HTERT RPE-1 (cell line): ENCODE data around the gene TNFRSF1A.

Experiments
- in situ Hi-C: fragments of 300-500 bp; cut with MboI; formaldehyde crosslinking; loops from 4 replicates; pipeline ENCODE4 v1.14.3; 2020; ENCODE audit warnings: low sequenced_read_pairs

Gene TNFRSF1A

DNA sequence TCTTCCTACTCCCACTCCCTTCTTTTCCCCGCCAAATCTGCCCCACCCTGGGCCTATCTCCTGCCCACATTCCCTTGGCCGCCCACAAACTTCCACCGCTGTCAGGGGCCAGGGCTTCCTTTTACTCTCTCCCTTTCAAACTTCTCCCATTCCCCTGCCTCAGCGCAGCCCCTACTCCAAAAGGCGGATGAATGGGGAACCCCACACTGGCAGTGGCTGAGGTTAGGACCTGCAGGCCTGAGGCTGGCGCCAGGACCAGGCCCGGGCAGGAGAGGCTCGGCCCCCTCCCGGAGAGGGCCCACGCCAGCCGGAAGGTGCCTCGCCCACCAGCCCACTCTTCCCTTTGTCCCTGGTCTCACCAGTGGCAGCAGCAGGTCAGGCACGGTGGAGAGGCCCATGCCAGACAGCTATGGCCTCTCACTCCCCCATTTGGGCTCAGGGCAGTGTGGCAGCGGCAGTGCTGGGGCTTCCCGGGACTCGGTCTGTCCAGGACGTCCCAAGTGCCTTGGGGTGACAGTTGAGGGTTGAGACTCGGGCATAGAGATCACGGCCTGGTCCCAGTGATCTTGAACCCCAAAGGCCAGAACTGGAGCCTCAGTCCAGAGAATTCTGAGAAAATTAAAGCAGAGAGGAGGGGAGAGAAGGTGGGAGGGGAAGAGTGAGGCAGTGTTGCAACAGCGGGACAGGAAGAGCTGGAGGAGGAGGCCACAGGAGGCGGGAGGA lies at the start of gene TNFRSF1A:
TSS of gene TNFRSF1A (minus strand) at position 660 of the 723 bp plus-strand sequence. CDS start at position 398, 262 bp downstream.
- in situ Hi-C loops: no loop called here

DNA sequence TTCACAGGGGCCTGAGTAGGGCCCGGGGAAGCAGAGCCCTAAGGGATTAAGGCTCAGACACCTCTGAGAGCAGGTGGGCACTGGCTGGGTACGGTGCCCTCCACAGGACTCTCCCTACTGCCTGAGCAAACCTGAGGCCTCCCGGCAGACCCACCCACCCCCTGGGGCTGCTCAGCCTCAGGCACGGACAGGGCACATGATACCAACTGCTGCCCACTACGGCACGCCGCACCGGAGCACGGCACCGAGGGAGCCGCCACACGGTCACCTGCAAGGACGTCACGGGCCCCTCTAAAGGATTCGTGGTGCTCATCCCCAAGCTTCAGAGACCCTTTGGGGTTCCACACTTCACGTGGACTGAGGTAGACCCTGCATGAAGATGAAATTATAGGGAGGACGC lies 49.1 kb upstream of the TNFRSF1A start:
- in situ Hi-C loops: no loop called here

- in situ Hi-C loops: no loop called here
These were observed 48.4 kb upstream of the TNFRSF1A start for GRCh38 chr12:6390084-6390799.

GRCh38 chr12:6387541-6387940 lies 45.7 kb upstream of the TNFRSF1A start:
- in situ Hi-C loops: no loop called here

DNA sequence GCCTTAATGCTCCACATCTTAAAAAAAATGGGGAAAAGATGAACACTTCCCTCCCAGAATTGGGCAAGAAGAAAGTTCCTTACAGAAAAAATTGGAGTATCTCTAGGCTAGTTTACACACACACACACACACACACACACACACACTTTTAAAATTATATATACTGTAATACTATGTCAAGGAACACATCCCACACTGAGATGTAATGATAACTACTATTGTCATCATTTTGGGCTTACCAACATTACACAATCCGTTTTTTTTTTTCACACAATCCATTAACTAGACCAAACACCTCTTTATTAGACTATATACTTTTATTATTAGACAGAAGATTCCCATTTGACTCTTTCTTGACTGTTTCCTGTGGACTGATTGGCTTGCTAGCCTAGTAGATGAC lies 44.6 kb upstream of the TNFRSF1A start:
- in situ Hi-C loops: no loop called here

GRCh38 chr12:6386038-6386437 lies 44.2 kb upstream of the TNFRSF1A start:
- in situ Hi-C loops: no loop called here

GRCh38 chr12:6384499-6385436 lies 42.9 kb upstream of the TNFRSF1A start:
- in situ Hi-C loops: no loop called here

DNA sequence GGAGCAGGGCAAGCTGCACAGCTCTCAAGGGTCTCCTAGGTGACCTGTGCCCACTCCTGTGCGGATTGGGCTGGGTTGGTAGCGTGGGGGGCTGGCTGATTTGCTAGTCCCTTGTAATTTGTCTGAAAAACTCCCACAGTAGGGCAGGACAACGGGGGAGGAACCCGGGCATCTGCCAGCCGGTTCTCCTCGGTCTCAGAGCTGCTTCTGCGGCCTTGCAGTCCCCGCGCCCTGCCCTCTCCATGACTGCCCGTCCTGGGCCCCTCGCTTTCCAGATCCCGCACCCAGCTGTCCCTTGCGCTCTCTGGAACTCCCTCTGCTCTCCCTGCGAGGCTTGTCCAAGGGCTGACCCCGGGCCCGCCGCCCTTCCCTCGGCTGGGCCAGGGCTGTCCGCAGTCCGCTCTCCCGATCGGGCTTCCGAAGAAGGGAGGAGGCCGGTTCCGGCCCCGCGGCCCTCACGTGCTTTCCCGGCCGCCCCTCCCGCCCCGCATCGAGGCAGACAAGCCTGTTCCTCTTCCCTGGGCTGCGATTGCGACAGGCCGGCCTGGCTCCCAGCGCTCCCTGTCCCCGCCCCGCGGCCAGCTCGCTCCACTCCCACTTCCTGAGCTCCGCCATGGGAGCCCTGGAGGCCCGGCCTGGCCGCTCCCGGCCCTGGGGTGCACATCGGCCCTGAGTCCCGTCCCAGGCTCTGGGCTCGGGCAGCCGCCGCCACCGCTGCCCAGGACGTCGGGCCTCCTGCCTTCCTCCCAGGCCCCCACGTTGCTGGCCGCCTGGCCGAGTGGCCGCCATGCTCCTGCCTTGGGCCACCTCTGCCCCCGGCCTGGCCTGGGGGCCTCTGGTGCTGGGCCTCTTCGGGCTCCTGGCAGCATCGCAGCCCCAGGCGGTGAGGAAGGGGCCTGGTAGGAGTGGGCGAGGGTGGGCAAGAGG lies 42.0 kb upstream of the TNFRSF1A start, which contains the start of gene LTBR:
TSS of gene LTBR (plus strand) at position 591 of the 927 bp plus-strand sequence. CDS start at position 788, 197 bp downstream.
- in situ Hi-C loops: no loop called here

GRCh38 chr12:6382982-6383381 lies 41.1 kb upstream of the TNFRSF1A start:
- in situ Hi-C loops: no loop called here

DNA sequence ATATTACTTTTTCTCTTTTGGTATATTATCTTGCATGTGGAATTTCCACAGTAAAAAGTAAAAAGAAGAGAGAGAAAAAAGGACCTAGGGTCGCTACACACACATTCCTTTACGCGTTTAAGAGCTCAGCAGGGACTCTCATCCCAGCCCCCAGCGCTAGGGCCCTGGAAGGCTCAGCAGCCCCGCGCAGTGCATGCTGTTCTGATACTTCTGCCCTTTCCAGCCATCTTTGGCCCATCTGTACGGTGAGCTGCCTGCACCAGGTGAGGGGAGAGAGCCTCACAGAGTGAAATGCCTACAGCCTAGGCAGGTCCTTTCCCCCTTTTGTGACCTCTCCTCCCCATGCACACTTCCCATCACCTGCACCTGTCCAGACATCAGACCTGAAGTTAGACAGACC lies 40.5 kb upstream of the TNFRSF1A start:
- in situ Hi-C loops: no loop called here

GRCh38 chr12:6380141-6381121 lies 38.6 kb upstream of the TNFRSF1A start:
- in situ Hi-C loops: no loop called here

DNA sequence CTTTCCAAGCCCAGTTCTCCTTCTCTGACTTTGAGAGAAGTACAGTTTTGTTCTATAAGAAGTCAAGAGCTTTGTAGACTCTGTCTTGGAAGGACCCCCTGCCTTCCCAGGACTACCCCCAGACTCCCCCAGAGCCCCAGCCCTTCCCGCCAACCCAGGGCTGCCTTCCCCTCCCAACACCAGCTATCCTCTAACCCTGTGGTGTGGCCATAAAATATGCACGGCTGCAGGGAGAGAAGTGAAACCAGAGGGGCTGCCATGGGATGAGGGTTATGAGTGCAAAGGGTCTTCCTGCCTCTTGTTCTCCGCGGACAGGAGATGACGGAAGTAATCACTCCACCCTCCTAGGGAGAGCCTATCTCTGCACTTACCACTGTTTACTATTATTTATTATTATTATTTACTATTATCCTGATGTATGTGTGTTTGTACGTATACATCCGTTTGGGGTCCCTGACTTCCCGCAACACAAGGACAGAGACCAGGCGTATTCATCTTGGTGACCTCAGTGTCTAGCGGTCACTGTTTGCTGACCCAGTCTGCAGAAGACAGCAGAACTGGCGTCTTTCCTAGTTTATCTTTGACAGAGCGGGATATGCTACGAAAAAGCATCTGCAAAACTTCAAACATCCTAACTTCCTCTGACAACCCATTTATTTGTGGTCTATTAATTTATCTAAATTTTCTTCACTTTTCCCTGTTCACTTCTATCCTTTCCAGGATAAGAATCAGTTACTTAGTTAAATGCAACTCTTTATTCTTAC lies 37.0 kb upstream of the TNFRSF1A start:
- in situ Hi-C loops: no loop called here

DNA sequence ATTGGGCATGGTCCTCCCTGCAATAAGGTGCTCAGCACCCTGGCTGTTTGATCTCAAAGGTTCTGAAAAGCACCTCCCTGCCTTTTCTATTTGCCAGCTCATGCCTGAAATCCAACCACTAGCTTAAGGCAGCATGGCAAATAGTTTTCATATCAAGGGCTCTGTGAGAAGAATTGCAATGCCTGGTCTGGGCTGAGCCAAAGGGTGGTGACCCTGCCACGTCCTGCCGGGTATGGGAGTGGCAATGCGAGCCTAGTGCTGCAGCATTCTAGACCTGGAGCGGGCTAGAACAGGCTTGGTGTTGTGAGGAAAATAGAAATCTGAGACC lies 35.8 kb upstream of the TNFRSF1A start:
- in situ Hi-C loops: no loop called here

DNA sequence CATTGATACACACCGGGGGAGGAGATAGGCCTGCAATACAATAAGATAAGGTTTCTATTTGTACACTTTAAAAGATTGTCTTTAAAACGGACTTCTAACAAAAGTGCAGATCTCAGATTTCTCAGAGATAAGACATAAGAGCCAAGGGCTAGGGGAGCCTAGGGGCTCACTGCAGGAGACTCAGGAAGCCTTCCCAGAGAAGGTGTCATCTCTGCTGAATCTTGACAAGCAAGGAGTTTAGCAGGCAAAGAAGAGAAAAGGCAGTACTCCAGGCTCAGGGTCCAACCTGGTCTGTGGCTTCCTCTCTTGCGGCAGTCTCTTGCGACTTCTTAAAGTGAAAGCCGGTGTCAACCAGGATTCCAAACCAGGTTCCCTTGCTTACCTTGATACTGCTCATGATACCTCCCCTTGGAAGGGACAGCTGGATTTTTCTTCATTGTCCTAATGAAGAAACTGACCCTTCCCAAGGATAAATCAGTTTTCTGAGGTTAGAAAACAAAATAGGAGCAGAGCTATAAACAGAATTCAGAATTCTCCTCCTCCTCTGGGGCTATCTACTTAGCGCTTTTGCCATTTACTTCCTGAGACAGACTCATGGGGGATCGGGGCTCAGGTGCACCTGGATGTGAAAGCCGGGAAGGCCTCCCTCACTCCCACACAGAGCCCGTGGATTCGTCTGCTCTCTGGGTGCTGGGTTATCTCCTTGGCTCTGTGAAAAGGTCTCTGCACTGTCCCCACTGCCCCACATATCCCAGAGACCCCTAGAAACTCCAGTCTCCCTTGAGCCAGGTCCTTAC lies 35.2 kb upstream of the TNFRSF1A start:
- in situ Hi-C loops: no loop called here

DNA sequence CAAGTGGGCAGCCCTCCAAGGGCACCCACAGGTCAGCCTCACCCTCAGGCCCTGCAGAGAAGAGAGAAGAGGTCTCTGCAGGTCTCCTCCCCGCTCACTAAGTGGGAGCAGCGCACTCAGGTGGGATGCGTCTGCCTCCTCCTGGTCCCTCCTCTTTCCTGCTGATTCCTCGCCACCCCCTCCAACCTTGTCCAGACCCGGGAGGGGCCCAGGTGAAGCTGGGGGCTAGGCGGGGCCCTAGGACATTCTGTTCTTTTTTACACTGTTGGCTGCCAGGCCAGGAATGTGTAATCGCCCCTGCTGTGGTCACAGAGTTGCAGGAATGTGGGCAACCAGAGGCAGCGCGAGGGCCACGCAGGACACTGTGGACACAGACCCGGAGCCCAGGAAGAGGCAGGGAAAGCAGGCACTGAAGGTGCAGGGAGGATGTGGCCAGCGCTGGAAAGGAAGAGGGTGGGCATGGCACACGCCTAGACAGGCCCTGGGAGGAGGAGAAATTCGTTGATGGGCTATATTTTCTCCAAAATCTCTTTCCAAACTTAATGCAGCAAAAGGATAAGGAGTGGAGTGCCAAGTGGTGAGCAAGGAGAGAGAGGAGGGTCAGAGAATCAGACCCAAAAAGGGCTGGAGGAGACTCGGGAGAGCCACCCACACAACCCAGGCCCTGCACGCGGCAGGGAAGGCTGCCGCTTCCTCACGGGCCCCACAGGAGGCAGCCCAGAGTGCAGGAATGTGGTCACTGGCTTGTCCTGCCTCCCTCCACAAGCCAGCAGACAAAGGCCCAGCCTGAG lies 34.4 kb upstream of the TNFRSF1A start:
- in situ Hi-C loops: no loop called here

DNA sequence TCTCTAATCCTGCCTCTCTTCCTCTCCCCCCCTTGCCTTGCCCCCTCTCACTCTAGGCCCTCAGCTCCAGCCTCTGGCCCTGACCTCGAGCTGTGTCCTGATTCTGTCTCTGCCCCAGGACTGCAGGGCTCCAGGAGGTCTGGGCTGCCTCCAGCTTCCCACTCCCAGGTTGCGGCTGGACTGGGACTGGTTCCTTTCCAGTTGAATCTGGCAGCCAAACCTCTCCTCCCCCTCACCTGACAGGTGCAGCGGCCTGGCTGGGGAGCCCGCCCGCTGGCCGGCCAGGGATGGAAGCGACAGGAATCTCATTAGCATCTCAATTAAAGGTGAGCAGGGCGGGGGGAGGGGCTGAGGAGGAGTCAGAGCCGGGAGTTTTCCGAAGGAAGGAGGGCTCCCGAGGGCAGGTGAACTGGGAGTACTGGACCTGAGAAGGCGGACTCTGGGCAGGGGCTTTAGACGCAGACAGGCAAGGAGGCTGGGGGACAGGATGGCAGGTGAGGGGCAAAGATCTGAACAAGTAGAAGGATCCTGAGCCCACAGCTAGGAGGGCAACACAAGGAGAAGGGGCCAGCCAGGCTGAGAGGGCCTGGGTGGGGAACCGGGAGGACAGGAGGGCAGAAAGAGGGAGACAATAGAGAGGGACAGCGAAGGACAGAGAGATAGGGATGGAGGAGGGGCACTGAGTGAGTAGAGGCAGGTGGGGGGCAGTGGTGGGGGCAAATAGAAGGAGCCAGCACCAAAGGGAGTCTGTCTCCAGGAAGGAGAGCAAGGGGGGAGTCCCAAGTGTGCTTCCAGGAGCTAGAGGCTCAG lies 33.6 kb upstream of the TNFRSF1A start, which contains the start of gene SCNN1A:
TSS of gene SCNN1A (minus strand) at position 295 of the 810 bp plus-strand sequence. CDS start 780 bp downstream, outside the sequence.
- in situ Hi-C loops: no loop called here
